ENCODE measurements around the gene VEGFB.

VEGFB gene

DNA sequence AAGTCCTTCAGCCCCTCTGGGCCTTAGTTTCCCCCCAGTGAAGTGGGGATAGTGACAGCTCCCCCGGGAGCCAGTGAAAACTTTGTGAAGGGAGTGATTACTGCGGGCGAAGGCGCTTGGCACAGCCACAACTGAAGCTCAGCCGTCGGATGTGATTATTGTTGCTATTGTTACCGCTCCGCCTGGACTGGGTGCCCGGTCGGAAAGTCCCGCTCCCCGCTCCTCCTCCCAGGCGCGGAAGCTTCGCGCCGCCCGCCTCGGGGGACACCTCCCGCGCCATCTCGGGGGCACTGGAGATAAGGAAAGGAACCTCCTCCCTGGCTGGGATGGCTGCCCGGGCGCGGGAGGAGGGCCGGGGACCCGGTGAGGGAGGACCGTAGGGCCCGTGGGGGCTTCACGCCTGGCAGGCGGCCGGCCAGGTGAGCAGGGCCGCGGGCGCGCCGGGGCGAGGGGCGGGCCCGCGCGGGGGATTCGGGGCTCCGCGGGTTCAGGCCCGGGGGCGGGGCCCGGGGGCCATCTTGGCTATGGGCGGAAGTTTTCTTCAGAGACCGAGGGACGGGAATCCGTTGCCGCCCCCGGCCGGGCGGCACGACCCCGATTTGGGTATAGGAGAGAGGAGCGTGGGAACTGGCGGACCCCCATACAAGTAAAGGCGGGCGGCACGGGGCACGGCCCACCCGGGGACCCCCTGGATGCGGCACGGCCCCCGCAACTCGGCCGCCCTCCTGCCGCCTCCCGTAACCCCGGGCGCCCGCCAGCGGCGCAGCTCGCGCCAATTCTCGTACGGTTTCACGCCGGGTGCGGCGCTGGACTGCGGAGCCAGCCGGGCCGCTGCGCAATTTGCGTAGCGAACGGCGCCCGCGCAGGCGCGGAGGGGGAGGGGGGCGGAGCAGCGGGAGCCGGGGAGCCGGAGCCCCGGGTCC is 50.8 kb downstream of the VEGFB start, which contains the start of gene GPR137:
Gene GPR137 (plus strand): TSS at position 887 of the 923 bp plus-strand sequence. CDS start 677 bp downstream, outside the sequence.
- DNase-seq = peak; percentile 91

DNA sequence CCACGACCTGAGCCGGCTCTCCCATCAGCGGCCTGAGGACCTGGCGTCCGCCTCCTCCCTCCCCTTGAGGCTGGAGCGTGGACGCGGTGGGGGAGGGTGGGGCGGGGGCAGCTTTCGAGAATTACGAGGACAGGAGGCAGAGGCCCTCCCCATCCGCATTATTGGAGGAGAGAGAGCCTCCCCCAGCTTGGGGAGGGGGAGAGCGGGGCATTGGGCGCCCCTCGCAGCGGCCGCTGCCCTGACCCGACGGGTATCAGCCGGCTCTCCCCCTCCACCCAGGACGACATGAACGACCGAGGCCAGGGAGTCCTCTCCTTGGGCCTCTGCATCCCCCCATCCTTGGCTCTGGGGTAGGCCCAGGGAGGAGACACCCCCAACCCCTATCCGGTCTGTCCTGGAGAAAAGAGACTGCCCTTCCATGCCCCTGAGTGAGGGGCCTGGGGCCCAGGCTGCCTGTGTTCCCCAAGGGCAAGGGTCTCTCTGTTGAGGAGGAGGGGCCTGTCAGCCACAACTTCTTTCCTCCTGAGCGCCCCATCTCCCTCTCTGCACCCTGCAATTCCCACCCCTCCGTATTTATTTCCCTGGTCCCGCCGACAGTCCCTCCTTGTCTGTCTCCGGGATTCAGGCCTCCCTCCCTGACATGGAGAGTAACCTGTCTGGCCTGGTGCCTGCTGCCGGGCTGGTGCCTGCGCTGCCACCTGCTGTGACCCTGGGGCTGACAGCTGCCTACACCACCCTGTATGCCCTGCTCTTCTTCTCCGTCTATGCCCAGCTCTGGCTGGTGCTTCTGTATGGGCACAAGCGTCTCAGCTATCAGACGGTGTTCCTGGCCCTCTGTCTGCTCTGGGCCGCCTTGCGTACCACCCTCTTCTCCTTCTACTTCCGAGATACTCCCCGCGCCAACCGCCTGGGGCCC is 51.8 kb downstream of the VEGFB start:
- DNase-seq = peak; percentile 19

DNA sequence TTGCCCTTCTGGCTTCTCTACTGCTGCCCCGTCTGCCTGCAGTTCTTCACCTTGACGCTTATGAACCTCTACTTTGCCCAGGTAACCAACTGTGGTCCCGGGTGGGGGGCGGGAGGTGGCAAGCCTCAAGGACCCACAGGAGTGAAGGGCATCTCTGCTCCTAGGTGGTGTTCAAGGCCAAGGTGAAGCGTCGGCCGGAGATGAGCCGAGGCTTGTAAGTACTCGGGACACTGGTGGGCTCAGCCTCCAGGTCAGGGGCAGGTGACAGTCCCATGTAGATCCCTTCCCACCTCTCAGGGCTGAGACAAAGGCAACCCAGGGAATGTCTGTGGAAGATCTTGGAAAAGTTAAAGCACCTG is 52.4 kb downstream of the VEGFB start:
- DNase-seq = no peak

DNA sequence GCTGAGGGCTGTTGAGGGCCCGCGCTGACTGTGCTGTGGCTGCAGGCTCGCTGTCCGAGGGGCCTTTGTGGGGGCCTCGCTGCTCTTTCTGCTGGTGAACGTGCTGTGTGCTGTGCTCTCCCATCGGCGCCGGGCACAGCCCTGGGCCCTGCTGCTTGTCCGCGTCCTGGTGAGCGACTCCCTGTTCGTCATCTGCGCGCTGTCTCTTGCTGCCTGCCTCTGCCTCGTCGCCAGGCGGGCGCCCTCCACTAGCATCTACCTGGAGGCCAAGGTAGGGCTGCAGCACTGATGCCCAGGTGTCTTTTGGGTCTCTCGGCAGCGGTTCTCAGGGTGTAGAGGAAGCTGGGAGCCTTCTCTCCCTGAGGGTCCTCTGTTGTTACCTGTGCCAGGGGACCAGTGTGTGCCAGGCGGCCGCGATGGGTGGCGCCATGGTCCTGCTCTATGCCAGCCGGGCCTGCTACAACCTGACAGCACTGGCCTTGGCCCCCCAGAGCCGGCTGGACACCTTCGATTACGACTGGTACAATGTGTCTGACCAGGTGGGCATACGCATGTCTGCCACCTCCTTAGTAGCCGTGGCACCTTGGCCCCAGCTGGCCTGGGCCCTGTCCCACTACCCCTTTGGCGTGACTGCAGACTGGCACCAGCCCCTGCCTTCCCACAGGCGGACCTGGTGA is 53.4 kb downstream of the VEGFB start:
- no peak for DNase-seq

DNA sequence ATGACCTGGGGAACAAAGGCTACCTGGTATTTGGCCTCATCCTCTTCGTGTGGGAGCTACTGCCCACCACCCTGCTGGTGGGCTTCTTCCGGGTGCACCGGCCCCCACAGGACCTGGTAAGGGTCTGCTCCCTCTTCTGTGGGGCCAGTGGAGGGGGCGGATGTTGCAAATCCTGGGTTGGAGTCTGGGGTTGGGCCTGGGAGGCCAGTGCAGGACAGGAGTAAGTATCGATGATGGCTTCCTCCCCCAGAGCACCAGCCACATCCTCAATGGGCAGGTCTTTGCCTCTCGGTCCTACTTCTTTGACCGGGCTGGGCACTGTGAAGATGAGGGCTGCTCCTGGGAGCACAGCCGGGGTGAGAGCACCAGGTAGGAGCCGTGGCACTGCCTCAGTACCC is 54.0 kb downstream of the VEGFB start:
- DNase-seq = no peak
